Measurements from ENCODE around the gene ACOX3. TPM values are rescaled to one million over a fixed set of nuclear protein-coding genes. Genes with fewer than 3 reads are reported as not detected.
A peak's percentile ranks its signal among the peaks of the same experiment; 100 is the strongest.

The ACOX3 gene
- total RNA-seq, 1 experiment from 2014 or later: 21.0 TPM

DNA sequence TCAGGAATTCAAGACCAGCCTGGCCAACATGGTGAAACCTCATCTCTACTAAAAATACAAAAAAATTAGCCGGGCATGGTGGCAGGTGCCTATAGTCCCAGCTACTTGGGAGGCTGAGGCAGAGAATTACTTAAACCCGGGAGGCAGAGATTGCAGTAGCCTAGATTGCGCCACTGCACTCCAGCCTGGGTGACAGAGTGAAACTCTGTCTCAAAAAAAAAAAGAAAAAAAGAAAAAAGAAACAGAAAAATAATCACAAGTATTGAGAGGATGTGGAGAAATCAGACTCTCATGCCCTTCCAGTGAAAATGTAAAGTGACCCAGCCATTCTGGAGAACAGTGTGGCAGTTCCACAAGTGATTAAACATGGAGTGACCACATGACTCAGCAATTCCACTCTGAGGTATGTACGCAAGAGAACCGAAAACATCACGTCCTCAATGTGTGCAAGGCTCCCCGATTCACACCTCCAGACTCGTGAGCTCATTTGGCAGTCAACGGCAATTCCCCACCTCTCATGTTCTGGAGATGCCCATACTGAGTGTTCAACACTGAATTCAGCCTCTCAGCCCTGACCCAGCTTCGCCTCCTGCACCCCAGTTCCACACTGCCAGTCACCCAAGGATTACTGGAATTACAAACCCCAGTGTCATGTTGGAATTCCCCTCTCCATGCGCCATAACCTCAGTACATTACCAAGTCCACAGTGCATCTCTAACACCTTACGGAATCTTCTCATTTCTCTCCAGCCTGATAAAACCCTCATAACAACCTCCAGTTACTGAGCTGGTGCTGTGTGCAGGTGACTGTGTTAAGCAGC is 21.1 kb downstream of the ACOX3 start:
- H3K27me3 ChIP-seq (ENCODE audit: insufficient read depth, low read depth): no peaks in the 10 kb centered on the region
- intact Hi-C loops (cut with micrococcal nuclease; ENCODE audit: unreplicated experiment): no loop called here
- H3K27ac ChIP-seq: no peak overlapping the region
- H2AFZ ChIP-seq: no peak overlapping the region
- POLR2A ChIA-PET (ENCODE audit: unreplicated experiment): interaction anchor here (0.6 kb wide), 1 partner anchor 1604 kb away, joined by 5 read pairs; no protein-coding TSS in a partner anchor
- TF ChIP-seq, protein P1, sequence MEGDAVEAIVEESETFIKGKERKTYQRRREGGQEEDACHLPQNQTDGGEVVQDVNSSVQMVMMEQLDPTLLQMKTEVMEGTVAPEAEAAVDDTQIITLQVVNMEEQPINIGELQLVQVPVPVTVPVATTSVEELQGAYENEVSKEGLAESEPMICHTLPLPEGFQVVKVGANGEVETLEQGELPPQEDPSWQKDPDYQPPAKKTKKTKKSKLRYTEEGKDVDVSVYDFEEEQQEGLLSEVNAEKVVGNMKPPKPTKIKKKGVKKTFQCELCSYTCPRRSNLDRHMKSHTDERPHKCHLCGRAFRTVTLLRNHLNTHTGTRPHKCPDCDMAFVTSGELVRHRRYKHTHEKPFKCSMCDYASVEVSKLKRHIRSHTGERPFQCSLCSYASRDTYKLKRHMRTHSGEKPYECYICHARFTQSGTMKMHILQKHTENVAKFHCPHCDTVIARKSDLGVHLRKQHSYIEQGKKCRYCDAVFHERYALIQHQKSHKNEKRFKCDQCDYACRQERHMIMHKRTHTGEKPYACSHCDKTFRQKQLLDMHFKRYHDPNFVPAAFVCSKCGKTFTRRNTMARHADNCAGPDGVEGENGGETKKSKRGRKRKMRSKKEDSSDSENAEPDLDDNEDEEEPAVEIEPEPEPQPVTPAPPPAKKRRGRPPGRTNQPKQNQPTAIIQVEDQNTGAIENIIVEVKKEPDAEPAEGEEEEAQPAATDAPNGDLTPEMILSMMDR (conservative IDR thresholded peaks at IDR 0.05): no peak
- no peak for TF ChIP-seq EZH2 (IDR thresholded peaks at IDR 0.05; ENCODE audit: low read depth)
- 0 out of 2 replicates have a peak, but pooled peaks cover 4% of the 10 kb centered on the region for H3K79me2 ChIP-seq (ENCODE audit: low read depth)
- H3K9me2 ChIP-seq (ENCODE audit: insufficient read depth): no peaks in the 10 kb centered on the region
- H4K20me1 ChIP-seq (ENCODE audit: insufficient read depth): no peaks in the 10 kb centered on the region
- H3K4me2 ChIP-seq: peak overlapping the region; percentile 50
- peaks cover 39% of the 10 kb centered on the region for H3K4me1 ChIP-seq (replicated peaks; ENCODE audit: insufficient read depth)
- no TSS peak for BruUV-seq (replicated peaks)
- CTCF ChIA-PET: no interaction called here
- H3K36me3 ChIP-seq (ENCODE audit: low read depth): no peaks in the 10 kb centered on the region
- DNase-seq: no peak
- H3K9me3 ChIP-seq (ENCODE audit: insufficient read depth, low read depth): no peaks in the 10 kb centered on the region
- peaks cover 5% of the 10 kb centered on the region; the same call in 1 of the 2 replicates for H3F3A ChIP-seq (ENCODE audit: insufficient read depth, low read depth)
- H3K4me3 ChIP-seq: no peak overlapping the region

DNA sequence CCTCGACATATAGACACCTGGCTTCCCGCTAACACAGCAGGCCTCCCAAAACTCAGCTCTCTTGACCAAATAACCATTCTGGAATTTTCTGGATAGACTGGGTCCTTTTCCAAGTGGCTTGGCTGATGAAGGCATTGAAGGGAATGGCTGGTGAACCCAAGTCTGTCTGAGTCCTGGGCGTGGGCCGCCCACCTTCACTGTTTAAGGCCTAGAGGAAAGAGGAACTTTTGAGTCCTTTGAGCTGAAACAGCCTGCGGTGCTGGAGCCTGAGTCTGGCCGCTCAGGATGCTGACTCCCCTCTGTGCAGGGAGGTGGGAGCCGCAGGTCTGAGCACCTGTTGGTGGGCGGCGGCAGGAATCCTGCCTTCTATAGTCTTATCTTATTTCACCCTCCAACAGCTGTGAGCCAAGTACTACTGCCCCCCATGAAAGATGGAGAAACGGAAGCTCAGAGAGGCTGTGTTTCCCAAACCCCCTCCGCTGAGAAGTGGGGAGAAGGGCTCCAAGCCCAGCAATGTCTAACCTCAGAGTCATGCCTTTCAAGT is 23.4 kb downstream of the ACOX3 start:
- no peaks in the 10 kb centered on the region for H3K27me3 ChIP-seq (ENCODE audit: insufficient read depth, low read depth)
- POLR2A ChIA-PET (ENCODE audit: unreplicated experiment): no interaction called here
- DNase-seq: no peak
- CTCF ChIA-PET: interaction anchor here (0.6 kb wide), 1 partner anchor 121 kb away, joined by 3 read pairs; no protein-coding TSS in a partner anchor
- peaks cover 28% of the 10 kb centered on the region for H3K4me1 ChIP-seq (replicated peaks; ENCODE audit: insufficient read depth)
- 0 out of 2 replicates have a peak, but pooled peaks cover 4% of the 10 kb centered on the region for H3K79me2 ChIP-seq (ENCODE audit: low read depth)
- intact Hi-C loops (cut with micrococcal nuclease; ENCODE audit: unreplicated experiment): no loop called here
- H3K27ac ChIP-seq: no peak overlapping the region
- H3K4me3 ChIP-seq: no peak overlapping the region
- H3K36me3 ChIP-seq (ENCODE audit: low read depth): no peaks in the 10 kb centered on the region
- no peak overlapping the region for H3K4me2 ChIP-seq
- H3F3A ChIP-seq (ENCODE audit: insufficient read depth, low read depth): peaks cover 4% of the 10 kb centered on the region; the same call in 1 of the 2 replicates
- BruUV-seq (replicated peaks): no TSS peak
- no peaks in the 10 kb centered on the region for H4K20me1 ChIP-seq (ENCODE audit: insufficient read depth)
- H3K9me3 ChIP-seq (ENCODE audit: insufficient read depth, low read depth): no peaks in the 10 kb centered on the region
- H3K9me2 ChIP-seq (ENCODE audit: insufficient read depth): no peaks in the 10 kb centered on the region
- H2AFZ ChIP-seq: no peak overlapping the region
- TF ChIP-seq, protein P1 (conservative IDR thresholded peaks at IDR 0.05): no peak
- no peak for TF ChIP-seq EZH2 (IDR thresholded peaks at IDR 0.05; ENCODE audit: low read depth)

DNA sequence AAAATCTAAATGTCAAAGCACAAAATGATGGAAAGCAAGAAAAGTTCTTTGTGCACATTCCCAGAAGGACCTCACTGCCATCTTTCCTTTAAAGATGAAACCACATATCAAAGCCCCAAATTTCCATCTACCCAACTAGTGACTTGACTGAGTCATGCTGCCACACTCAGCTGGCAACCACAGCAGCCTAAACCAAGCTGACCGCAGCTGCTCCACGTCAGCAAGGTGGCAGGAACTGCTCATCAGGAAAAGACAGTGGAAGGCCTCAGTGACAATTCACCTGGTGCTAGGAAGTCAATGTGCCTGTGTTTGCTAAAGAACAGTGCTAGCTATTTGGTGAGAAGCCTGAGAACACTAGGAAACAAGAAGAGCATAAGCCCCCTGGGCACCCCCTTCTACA is 26.1 kb downstream of the ACOX3 start:
- ChIA-PET CTCF (no interaction called here), POLR2A (ENCODE audit: unreplicated experiment) (no interaction called here)
- 0 out of 2 replicates have a peak, but pooled peaks cover 4% of the 10 kb centered on the region for H3K79me2 ChIP-seq (ENCODE audit: low read depth)
- H2AFZ ChIP-seq: no peak overlapping the region
- H3K27me3 ChIP-seq (ENCODE audit: insufficient read depth, low read depth): no peaks in the 10 kb centered on the region
- no peaks in the 10 kb centered on the region for H3K9me3 ChIP-seq (ENCODE audit: insufficient read depth, low read depth)
- H3K4me3 ChIP-seq: no peak overlapping the region
- H3F3A ChIP-seq (ENCODE audit: insufficient read depth, low read depth): peaks cover 4% of the 10 kb centered on the region; the same call in 1 of the 2 replicates
- no peak overlapping the region for H3K27ac ChIP-seq
- no TSS peak for BruUV-seq (replicated peaks)
- no peaks in the 10 kb centered on the region for H3K9me2 ChIP-seq (ENCODE audit: insufficient read depth)
- peaks cover 5% of the 10 kb centered on the region; the same call in 1 of the 2 replicates for H3K4me1 ChIP-seq (replicated peaks; ENCODE audit: insufficient read depth)
- no peaks in the 10 kb centered on the region for H4K20me1 ChIP-seq (ENCODE audit: insufficient read depth)
- intact Hi-C loops (cut with micrococcal nuclease; ENCODE audit: unreplicated experiment): no loop called here
- H3K4me2 ChIP-seq: no peak overlapping the region
- no peaks in the 10 kb centered on the region for H3K36me3 ChIP-seq (ENCODE audit: low read depth)
- DNase-seq: no peak
- no peak for TF ChIP-seq EZH2 (IDR thresholded peaks at IDR 0.05; ENCODE audit: low read depth)
- TF ChIP-seq, protein P1 (conservative IDR thresholded peaks at IDR 0.05): no peak
